Erythroblast (primary cell): ENCODE results near the gene DTX1.

Experiments
- GATA1 ChIP-seq: IDR thresholded peaks from 2 replicates; pipeline ENCODE4 v1.6.1; 2011; ENCODE audit warnings: low read depth, mild to moderate bottlenecking, control low read depth, low read length, moderate library complexity
- POLR2A ChIP-seq: IDR thresholded peaks from 2 replicates; pipeline ENCODE4 v1.6.1; 2011; ENCODE audit warnings: mild to moderate bottlenecking, low read length

DNA sequence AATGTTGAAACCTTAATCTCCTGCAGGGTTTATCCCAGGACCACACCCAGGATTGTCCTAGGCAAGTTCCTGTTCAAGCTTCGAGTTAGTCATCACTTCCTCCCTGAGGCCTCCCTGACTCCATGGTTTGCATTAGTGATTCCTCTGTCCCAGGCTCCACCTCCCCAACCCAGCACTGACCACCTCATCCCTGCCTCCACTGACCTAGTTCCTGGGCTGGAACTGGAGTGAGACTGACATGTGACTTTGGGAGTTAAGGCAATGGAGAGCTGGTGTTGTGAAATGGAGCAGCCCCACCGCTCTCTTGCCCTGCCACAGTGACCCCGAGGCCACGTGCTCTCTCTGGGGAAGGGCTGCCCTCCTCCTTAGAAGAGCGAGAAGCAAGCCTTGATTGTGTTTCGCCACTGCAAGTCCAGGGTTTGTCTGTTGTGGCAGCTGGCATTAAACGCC is 15.8 kb upstream of the DTX1 start:
- TF ChIP-seq POLR2A (no peak), GATA1 (no peak)
